Endothelial cell of umbilical vein (primary cell): ENCODE results near the gene P2RY2. TPM values are rescaled to one million over a fixed set of nuclear protein-coding genes. Genes with fewer than 3 reads are reported as not detected.

Source experiments
- BruUV-seq: library from RNA; stranded (reverse); fragments of 400-500 nt; replicated peaks from 2 replicates; lab custom pipeline; 2021; lab: Mats Ljungman, UMichigan
- CTCF ChIA-PET: fragments of 300-600, 350-600 bp; sonication (Branson Sonifier 250); formaldehyde crosslinking; loops from one replicate; lab custom pipeline; 2021; ENCODE audit warnings: antibody characterized with exemption, inconsistent platforms; lab: Charles Lee
- POLR2A ChIA-PET: fragments of 300-600, 350-600 bp; sonication (Branson Sonifier 250); formaldehyde crosslinking; loops from one replicate; lab custom pipeline; 2021; ENCODE audit warnings: antibody characterized with exemption, inconsistent platforms; lab: Charles Lee
- DNase-seq: peaks from one replicate; pipeline ENCODE4 v3.0.0-alpha.2; 2011; ENCODE audit warnings: low read depth, low spot score
- FAIRE-seq: peaks from 2 replicates; lab custom pipeline; 2011; peaks lifted over from hg19 to GRCh38; lab: Jason Lieb, UNC
- H2AFZ ChIP-seq: 2 replicates; pipeline ENCODE4 v1.6.0; 2012; ENCODE audit warnings: low read depth, low read length, control low read depth, inconsistent platforms
- H3K27ac ChIP-seq: 2 replicates; pipeline ENCODE4 v1.5.1; 2011; ENCODE audit warnings: low read depth, mild to moderate bottlenecking, control low read depth, low read length, moderate library complexity; ENCODE audit not compliant: insufficient read depth
- H3K27me3 ChIP-seq, 2 experiments: 2 replicates each; pipeline versions ENCODE4 v1.6.0 to v1.6.1; 2011; ENCODE audit warnings: low read length in 2 of 2, mixed read lengths in 1 of 2; ENCODE audit not compliant: control insufficient read depth in 2 of 2, insufficient read depth in 2 of 2
- H3K36me3 ChIP-seq, 2 experiments: 2 replicates in 1 of 2; 3 replicates in 1 of 2; pipeline ENCODE4 v1.5.1; 2011; ENCODE audit warnings: low read length in 2 of 2, mild to moderate bottlenecking in 1 of 2, moderate library complexity in 1 of 2; ENCODE audit not compliant: control insufficient read depth in 2 of 2, insufficient read depth in 2 of 2; ENCODE audit errors: extremely low read depth in 1 of 2
- H3K4me1 ChIP-seq: 3 replicates; pipeline ENCODE4 v1.5.1; 2011; ENCODE audit warnings: mild to moderate bottlenecking, low read length; ENCODE audit not compliant: control insufficient read depth, insufficient read depth; ENCODE audit errors: extremely low read depth
- H3K4me2 ChIP-seq: 2 replicates; pipeline ENCODE4 v1.6.1; 2011; ENCODE audit warnings: low read length, control low read depth, mixed read lengths; ENCODE audit not compliant: insufficient read depth
- H3K4me3 ChIP-seq, 3 experiments: fragments of 200-600 bp in 1 of 3; sonication (generic), shearing (Covaris generic) in 1 of 3; replicated peaks in 1 of 3; 2 replicates each; pipeline ENCODE4 v1.5.1; 2011 to 2016; ENCODE audit warnings: control low read depth in 3 of 3, low read length in 3 of 3, mild to moderate bottlenecking in 2 of 3, inconsistent platforms in 1 of 3, low read depth in 1 of 3, moderate library complexity in 1 of 3; ENCODE audit not compliant: insufficient read depth in 1 of 3
- H3K79me2 ChIP-seq: 2 replicates; pipeline ENCODE4 v1.6.0; 2012; ENCODE audit warnings: low read length, inconsistent platforms; ENCODE audit not compliant: control insufficient read depth, insufficient read depth
- H3K9ac ChIP-seq: replicated peaks from 2 replicates; pipeline ENCODE3; 2011; ENCODE audit warnings: low read length, control low read depth; ENCODE audit not compliant: insufficient read depth; ENCODE audit errors: extremely low read depth
- H3K9me1 ChIP-seq: replicated peaks from 3 replicates; pipeline ENCODE4 v1.6.0; 2011; ENCODE audit warnings: mild to moderate bottlenecking, low read length; ENCODE audit not compliant: control insufficient read depth, insufficient read depth; ENCODE audit errors: extremely low read depth
- H3K9me3 ChIP-seq: replicated peaks from 2 replicates; pipeline ENCODE4 v1.5.1; 2012; ENCODE audit warnings: low read length, inconsistent platforms; ENCODE audit not compliant: control insufficient read depth, insufficient read depth
- H4K20me1 ChIP-seq: replicated peaks from 2 replicates; pipeline ENCODE3; 2011; ENCODE audit warnings: mild to moderate bottlenecking, low read length; ENCODE audit not compliant: control insufficient read depth, insufficient read depth; ENCODE audit errors: extremely low read depth
- EZH2 ChIP-seq: IDR thresholded peaks from 2 replicates; pipeline ENCODE4 v1.6.1; 2012; ENCODE audit warnings: borderline replicate concordance, low read depth, mild to moderate bottlenecking, moderate library complexity, low read length, inconsistent platforms; ENCODE audit not compliant: severe bottlenecking
- FOS ChIP-seq: IDR thresholded peaks from 2 replicates; pipeline ENCODE4 v1.6.1; 2011; ENCODE audit warnings: mild to moderate bottlenecking, low read length, moderate library complexity, borderline replicate concordance; ENCODE audit not compliant: insufficient read depth
- GATA2 ChIP-seq: IDR thresholded peaks from 2 replicates; pipeline ENCODE4 v1.7.0; 2011; ENCODE audit warnings: low read depth, mild to moderate bottlenecking, moderate library complexity, mixed read lengths, low read length; ENCODE audit not compliant: insufficient read length, insufficient read depth
- JUN ChIP-seq: IDR thresholded peaks from 2 replicates; pipeline ENCODE4 v1.6.1; 2011; ENCODE audit warnings: borderline replicate concordance, low read depth; ENCODE audit not compliant: insufficient read length, insufficient read depth
- MYC ChIP-seq: IDR thresholded peaks from one replicate; pipeline ENCODE4 v1.6.1; 2011; ENCODE audit warnings: mild to moderate bottlenecking, low read depth, low read length
- POLR2A ChIP-seq: IDR thresholded peaks from 2 replicates; pipeline ENCODE4 v1.6.1; 2012; ENCODE audit warnings: low read depth, mild to moderate bottlenecking, control low read depth, low read length
- POLR2AphosphoS5 ChIP-seq: IDR thresholded peaks from 2 replicates; pipeline ENCODE4 v1.6.1; 2012; ENCODE audit warnings: low read depth, mild to moderate bottlenecking, control low read depth, low read length, moderate library complexity; ENCODE audit not compliant: insufficient read depth
- dilution Hi-C: fragments of 300-500 bp; cut with MboI; formaldehyde crosslinking; loops from one replicate; pipeline ENCODE4 v1.15.0; 2019; ENCODE audit warnings: low sequenced_read_pairs; ENCODE audit not compliant: extremely low pct_ligation_motif_present
- intact Hi-C: fragments of 100-400 bp; cut with micrococcal nuclease; formaldehyde crosslinking; loops from one replicate; pipeline ENCODE4 v1.10.0; 2022
- polyA plus RNA-seq, 4 experiments: library from polyadenylated mRNA; depleted of rRNA in 3 of 4; stranded (reverse) in 3 of 4; unstranded in 1 of 4; fragments of >200 nt; gene quantifications; 2 replicates each; pipeline versions ENCODE4 v1.2.1 to v1.2.3, GENCODE V29; 2011 to 2012; ENCODE audit warnings: missing spikeins in 1 of 4
- total RNA-seq: library from RNA; stranded (reverse); gene quantifications from 2 replicates; pipeline ENCODE4 v1.2.3, GENCODE V29; 2021
- TF ChIP-seq, protein P1 (sequence below), 2 donors: IDR thresholded peaks; 1 replicate in 1 of 2; 2 replicates in 1 of 2; pipeline ENCODE4 v1.5.1; 2011; ENCODE audit warnings: low read length in 2 of 2, mild to moderate bottlenecking in 2 of 2, moderate library complexity in 2 of 2, control low read depth in 1 of 2, inconsistent platforms in 1 of 2, low read depth in 1 of 2; ENCODE audit not compliant: insufficient read depth in 1 of 2; ENCODE audit errors: extremely low read depth in 1 of 2
- TF ChIP-seq, protein P2 (sequence below): IDR thresholded peaks from 2 replicates; pipeline ENCODE4 v1.6.1; 2011; ENCODE audit not compliant: insufficient read depth, insufficient read length

Gene P2RY2
- total and polyA plus RNA-seq, 2 donors (not counting 3 experiments of a cell fraction or from before 2014, with no cell fraction given): 4.8 to 5.6 TPM

GRCh38 chr11:73201888-73202780 lies 15.9 kb upstream of the P2RY2 start:
- BruUV-seq: no TSS peak
- Histone ChIP-seq H3K27ac (no peak overlapping the region), H3K4me1 (peaks cover 13% of the 10 kb centered on the region), H2AFZ (no peak overlapping the region), H3K9ac (no peak overlapping the region), H3K9me3 (no peaks in the 10 kb centered on the region), H3K4me3 (no peak overlapping the region), H4K20me1 (no peaks in the 10 kb centered on the region), H3K27me3 (no peaks in the 10 kb centered on the region), H3K36me3 (no peaks in the 10 kb centered on the region), H3K79me2 (no peaks in the 10 kb centered on the region), H3K4me2 (no peak overlapping the region), H3K9me1 (no peaks in the 10 kb centered on the region)
- ChIA-PET CTCF (interaction anchor here (0.9 kb wide), 1 partner anchor 35 kb away, joined by 3 read pairs; no protein-coding TSS in a partner anchor), POLR2A (no interaction called here)
- FAIRE-seq: no peak
- TF ChIP-seq, protein P1, sequence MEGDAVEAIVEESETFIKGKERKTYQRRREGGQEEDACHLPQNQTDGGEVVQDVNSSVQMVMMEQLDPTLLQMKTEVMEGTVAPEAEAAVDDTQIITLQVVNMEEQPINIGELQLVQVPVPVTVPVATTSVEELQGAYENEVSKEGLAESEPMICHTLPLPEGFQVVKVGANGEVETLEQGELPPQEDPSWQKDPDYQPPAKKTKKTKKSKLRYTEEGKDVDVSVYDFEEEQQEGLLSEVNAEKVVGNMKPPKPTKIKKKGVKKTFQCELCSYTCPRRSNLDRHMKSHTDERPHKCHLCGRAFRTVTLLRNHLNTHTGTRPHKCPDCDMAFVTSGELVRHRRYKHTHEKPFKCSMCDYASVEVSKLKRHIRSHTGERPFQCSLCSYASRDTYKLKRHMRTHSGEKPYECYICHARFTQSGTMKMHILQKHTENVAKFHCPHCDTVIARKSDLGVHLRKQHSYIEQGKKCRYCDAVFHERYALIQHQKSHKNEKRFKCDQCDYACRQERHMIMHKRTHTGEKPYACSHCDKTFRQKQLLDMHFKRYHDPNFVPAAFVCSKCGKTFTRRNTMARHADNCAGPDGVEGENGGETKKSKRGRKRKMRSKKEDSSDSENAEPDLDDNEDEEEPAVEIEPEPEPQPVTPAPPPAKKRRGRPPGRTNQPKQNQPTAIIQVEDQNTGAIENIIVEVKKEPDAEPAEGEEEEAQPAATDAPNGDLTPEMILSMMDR (IDR thresholded peaks at IDR 0.05; ENCODE audit: extremely low read depth in 1 of 2, insufficient read depth in 1 of 2, low read depth in 1 of 2, low read length in 2 of 2): no peak
- no peak for TF ChIP-seq FOS
- TF ChIP-seq, protein P2, sequence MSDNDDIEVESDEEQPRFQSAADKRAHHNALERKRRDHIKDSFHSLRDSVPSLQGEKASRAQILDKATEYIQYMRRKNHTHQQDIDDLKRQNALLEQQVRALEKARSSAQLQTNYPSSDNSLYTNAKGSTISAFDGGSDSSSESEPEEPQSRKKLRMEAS: no peak
- no peak for TF ChIP-seq POLR2A
- no peak for TF ChIP-seq JUN
- no peak for TF ChIP-seq EZH2
- no peak for TF ChIP-seq POLR2AphosphoS5
- no peak for TF ChIP-seq GATA2
- TF ChIP-seq MYC: no peak
- intact Hi-C loops (no loop called here), dilution Hi-C loops (no loop called here)
- no peak for DNase-seq
